PC-3 (cell line): ENCODE results near the gene SUCO.

Experiments used
- EZH2 ChIP-seq: fragments of 300-600 bp; sonication (generic); IDR thresholded peaks from one replicate; pipeline ENCODE4 v1.6.1; 2017; ENCODE audit warnings: antibody characterized with exemption, mild to moderate bottlenecking, low read length; ENCODE audit not compliant: unreplicated experiment
- TF ChIP-seq, protein P1 (sequence below): fragments of 300-600 bp; sonication (generic); conservative IDR thresholded peaks from 2 replicates; pipeline ENCODE4 v1.5.1; 2017; ENCODE audit warnings: antibody characterized with exemption, low read depth, mild to moderate bottlenecking, low read length

DNA sequence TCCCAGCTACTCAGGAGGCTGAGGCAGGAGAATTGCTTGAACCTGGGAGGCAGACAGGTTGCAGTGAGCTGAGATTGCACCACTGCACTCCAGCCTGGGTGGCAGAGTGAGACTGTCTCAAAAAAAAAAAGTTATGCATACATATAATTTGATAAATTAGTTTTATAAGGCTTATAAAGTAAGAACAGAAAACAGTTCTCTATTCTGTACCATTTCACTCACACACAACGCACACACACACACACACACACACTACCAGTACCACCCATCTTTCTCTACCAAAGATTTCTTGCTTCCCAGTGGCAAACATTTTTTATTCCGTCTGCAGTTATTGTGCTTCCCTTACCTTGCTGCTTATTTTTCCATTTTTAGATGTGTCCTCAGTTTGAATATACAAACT is 79.5 kb downstream of the SUCO start:
- TF ChIP-seq, protein P1, sequence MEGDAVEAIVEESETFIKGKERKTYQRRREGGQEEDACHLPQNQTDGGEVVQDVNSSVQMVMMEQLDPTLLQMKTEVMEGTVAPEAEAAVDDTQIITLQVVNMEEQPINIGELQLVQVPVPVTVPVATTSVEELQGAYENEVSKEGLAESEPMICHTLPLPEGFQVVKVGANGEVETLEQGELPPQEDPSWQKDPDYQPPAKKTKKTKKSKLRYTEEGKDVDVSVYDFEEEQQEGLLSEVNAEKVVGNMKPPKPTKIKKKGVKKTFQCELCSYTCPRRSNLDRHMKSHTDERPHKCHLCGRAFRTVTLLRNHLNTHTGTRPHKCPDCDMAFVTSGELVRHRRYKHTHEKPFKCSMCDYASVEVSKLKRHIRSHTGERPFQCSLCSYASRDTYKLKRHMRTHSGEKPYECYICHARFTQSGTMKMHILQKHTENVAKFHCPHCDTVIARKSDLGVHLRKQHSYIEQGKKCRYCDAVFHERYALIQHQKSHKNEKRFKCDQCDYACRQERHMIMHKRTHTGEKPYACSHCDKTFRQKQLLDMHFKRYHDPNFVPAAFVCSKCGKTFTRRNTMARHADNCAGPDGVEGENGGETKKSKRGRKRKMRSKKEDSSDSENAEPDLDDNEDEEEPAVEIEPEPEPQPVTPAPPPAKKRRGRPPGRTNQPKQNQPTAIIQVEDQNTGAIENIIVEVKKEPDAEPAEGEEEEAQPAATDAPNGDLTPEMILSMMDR: no peak
- no peak for TF ChIP-seq EZH2
